GM13976 (cell line): ENCODE data around the gene PTPN3.

Experiments
- DNase-seq: peaks from one replicate; pipeline ENCODE4 v3.0.0; 2012; ENCODE audit warnings: low spot score
- in situ Hi-C: fragments of 300-500 bp; cut with MboI; formaldehyde crosslinking; loops from one replicate; pipeline ENCODE4 v1.12.0; 2022; ENCODE audit warnings: low sequenced_read_pairs, mixed read lengths, inconsistent platforms; ENCODE audit not compliant: unreplicated experiment
- TF ChIP-seq, protein P1 (sequence below): IDR thresholded peaks from 2 replicates; pipeline ENCODE4 v1.5.1; 2012; ENCODE audit warnings: borderline replicate concordance, mild to moderate bottlenecking; ENCODE audit not compliant: insufficient read depth; ENCODE audit errors: extremely low read depth, missing control alignments, control extremely low read depth

Gene PTPN3

DNA sequence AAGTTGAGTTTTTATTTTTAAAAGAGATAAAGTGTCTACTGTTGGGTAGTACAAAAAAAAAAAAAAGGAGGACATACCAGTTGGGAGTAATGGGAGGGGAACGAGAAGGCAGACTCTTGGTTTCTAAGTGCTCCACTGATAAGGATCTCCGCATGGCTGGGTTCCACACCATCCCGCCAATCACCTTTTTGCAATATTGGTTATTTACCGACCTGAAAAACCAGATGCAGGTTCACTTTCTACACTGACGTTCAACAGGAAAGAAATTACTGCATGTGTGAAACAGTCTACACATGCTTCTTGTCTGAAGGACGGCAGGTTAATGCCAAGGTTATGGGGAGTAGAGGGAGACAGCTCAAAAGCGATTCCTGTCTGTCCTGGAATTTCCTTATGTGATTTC is 75.5 kb downstream of the PTPN3 start:
- TF ChIP-seq, protein P1, sequence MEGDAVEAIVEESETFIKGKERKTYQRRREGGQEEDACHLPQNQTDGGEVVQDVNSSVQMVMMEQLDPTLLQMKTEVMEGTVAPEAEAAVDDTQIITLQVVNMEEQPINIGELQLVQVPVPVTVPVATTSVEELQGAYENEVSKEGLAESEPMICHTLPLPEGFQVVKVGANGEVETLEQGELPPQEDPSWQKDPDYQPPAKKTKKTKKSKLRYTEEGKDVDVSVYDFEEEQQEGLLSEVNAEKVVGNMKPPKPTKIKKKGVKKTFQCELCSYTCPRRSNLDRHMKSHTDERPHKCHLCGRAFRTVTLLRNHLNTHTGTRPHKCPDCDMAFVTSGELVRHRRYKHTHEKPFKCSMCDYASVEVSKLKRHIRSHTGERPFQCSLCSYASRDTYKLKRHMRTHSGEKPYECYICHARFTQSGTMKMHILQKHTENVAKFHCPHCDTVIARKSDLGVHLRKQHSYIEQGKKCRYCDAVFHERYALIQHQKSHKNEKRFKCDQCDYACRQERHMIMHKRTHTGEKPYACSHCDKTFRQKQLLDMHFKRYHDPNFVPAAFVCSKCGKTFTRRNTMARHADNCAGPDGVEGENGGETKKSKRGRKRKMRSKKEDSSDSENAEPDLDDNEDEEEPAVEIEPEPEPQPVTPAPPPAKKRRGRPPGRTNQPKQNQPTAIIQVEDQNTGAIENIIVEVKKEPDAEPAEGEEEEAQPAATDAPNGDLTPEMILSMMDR = no peak
- in situ Hi-C loops = no loop called here
- peak; percentile 65 for DNase-seq

- in situ Hi-C loops = no loop called here
- TF ChIP-seq, protein P1 = no peak
- DNase-seq = no peak
Measured at GRCh38 chr9:109421026-109421970, 76.8 kb downstream of the PTPN3 start.

GRCh38 chr9:109419531-109419930 is 78.6 kb downstream of the PTPN3 start:
- TF ChIP-seq, protein P1 = no peak
- DNase-seq = no peak
- in situ Hi-C loops = no loop called here

DNA sequence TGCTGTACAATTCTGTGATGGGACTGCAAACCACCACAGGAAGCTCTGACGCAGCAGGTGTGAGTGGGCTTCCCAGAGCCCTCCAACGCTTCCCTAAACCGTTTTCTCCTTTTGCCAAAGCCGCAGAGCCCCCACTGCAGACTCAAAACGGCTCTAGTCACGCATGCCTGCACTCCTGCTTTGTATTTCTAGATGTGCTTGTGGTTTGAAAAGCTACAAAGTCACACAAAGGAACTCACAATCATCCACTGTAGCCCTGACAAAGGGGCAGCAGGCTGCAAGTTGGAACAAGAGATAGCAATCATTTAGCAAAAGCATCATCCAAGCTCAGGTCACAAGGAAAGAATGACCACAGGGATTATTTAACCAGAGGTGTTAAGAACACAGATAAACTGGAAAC is 79.3 kb downstream of the PTPN3 start:
- in situ Hi-C loops = no loop called here
- DNase-seq = peak; percentile 42
- TF ChIP-seq, protein P1 = no peak

GRCh38 chr9:109417585-109418544 is 80.2 kb downstream of the PTPN3 start:
- DNase-seq = no peak
- in situ Hi-C loops = no loop called here

DNA sequence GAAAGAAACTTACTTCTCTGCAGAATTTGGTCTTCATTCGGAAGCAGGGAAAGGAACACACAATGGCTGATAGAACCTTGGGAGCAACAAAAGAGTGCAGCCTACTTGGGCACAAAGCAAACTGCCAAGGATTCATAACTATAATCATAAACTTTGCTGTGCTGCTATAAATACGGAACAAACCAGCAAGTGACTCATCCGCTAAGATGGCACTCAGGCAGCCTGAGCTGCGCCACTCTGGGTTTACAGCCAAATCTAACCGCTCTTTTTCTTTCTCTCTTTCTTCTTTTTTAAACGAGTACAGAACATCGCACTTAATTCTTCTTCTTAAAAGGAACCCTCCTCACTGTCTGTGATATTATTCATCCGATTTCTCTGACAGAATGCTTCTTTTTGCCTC is 81.1 kb downstream of the PTPN3 start:
- in situ Hi-C loops = no loop called here
- TF ChIP-seq, protein P1 = no peak
- no peak for DNase-seq

More at GRCh38 chr9:109417585-109418544, 80.2 kb downstream of the PTPN3 start:
- TF ChIP-seq, protein P1 = no peak
